GM12892 (cell line): ENCODE results near the gene GPR107.

ENCODE experiments used
- POLR2A ChIP-seq: IDR thresholded peaks from 2 replicates; pipeline ENCODE4 v1.6.1; 2011; ENCODE audit warnings: low read depth, low read length, control low read depth
- POLR2AphosphoS5 ChIP-seq: IDR thresholded peaks from 2 replicates; pipeline ENCODE4 v1.6.1; 2011; ENCODE audit warnings: low read depth, low read length, control low read depth
- TAF1 ChIP-seq: IDR thresholded peaks from 2 replicates; pipeline ENCODE4 v1.6.1; 2011; ENCODE audit warnings: low read depth, mild to moderate bottlenecking, control low read depth, low read length, borderline replicate concordance

DNA sequence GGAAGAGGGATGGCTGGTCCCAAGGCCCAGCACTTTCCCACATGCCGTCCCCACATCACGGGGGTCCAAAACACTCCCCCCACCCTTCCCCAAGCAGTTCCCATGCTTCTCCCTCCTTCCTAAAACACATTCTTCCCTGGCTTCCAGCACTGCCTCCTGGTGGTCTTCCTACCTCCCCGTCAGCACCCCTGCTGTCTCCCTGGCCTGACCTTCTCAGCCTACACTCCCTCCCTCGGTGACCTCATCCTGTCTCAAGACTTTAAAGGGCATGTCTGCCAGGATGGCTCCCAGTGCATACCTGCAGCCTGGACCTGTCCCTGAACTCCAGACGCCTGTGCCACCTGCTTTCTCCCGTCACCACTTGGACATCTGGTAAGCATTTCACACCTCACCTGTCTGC, 114.2 kb downstream of the GPR107 start:
- no peak for TF ChIP-seq POLR2AphosphoS5
- TF ChIP-seq POLR2A = no peak
- TF ChIP-seq TAF1 = no peak
